Heart right ventricle (tissue), 16 donors: ENCODE data around the gene PPP2R3A. TPM values are rescaled to one million over a fixed set of nuclear protein-coding genes. Genes with fewer than 3 reads are reported as not detected.

ENCODE experiments used
- ATAC-seq, 8 donors: fragments of 200-7000 bp; cut with Tn5 transposase; one replicate each; pipeline ENCODE4 v1.9.1; 2020; ENCODE audit warnings: mild to moderate bottlenecking in 8 of 8, moderate library complexity in 8 of 8, moderate number of reproducible peaks in 1 of 8
- DNase-seq, 2 donors: peaks; one replicate each; pipeline ENCODE4 v3.0.0-alpha.2; 2020
- H3K27ac ChIP-seq, 10 donors: fragments of 200-600 bp; sonication (generic) in 2 of 10; one replicate each; pipeline versions ENCODE4 v1.5.0 to v1.8.0; 2020 to 2022; ENCODE audit warnings: mild to moderate bottlenecking in 3 of 10
- H3K27me3 ChIP-seq, 7 donors: fragments of 200-600 bp; one replicate each; pipeline ENCODE4 v1.8.0; 2021 to 2022; ENCODE audit warnings: mild to moderate bottlenecking in 2 of 7
- H3K36me3 ChIP-seq, 9 donors: fragments of 200-600 bp; sonication (generic) in 1 of 9; one replicate each; pipeline versions ENCODE4 v1.5.0 to v1.8.0; 2020 to 2022; ENCODE audit warnings: mild to moderate bottlenecking in 2 of 9
- H3K4me1 ChIP-seq, 9 donors: fragments of 200-600 bp; sonication (generic) in 1 of 9; one replicate each; pipeline versions ENCODE4 v1.5.0 to v1.8.0; 2020 to 2022; ENCODE audit warnings: mild to moderate bottlenecking in 4 of 9
- H3K4me3 ChIP-seq, 10 donors: fragments of 200-600 bp; sonication (generic) in 2 of 10; one replicate each; pipeline versions ENCODE4 v1.5.0 to v1.8.0; 2020 to 2022; ENCODE audit warnings: mild to moderate bottlenecking in 7 of 10, moderate library complexity in 2 of 10
- H3K9me3 ChIP-seq, 11 donors: fragments of 200-600 bp in 10 of 11; sonication (generic) in 2 of 11; one replicate each; pipeline versions ENCODE4 v1.5.0 to v1.8.0; 2013 to 2022; ENCODE audit warnings: mild to moderate bottlenecking in 2 of 11, control low read depth in 1 of 11, moderate library complexity in 1 of 11
- WGBS, 2 donors: extraction: QIAGEN DNeasy Blood & Tissue Kit; methylation state at CpG; one replicate each; pipeline ENCODE4 v1.1.7; 2013; ENCODE audit warnings: inconsistent platforms in 1 of 2; 5-methylcytosine and 5-hydroxymethylcytosine counted together
- intact Hi-C, 10 donors: fragments of 100-400 bp; cut with DNase I; formaldehyde crosslinking; loops; one replicate each; pipeline versions ENCODE4 v1.11.1 to v1.14.2; 2022
- polyA plus RNA-seq, 2 donors: library from polyadenylated mRNA; stranded (reverse); fragments of 200-250 nt; gene quantifications; one replicate each; pipeline ENCODE4 v1.2.3, GENCODE V29; 2013
- total RNA-seq, 10 donors: library from RNA; stranded (reverse); fragmentation: NEBNext Ultra II Directional in 3 of 10; extraction: Animal tissue kit (Norgen Biotek cat#: 25700) in 3 of 10; gene quantifications; one replicate each; pipeline versions ENCODE4 v1.2.1 to v1.2.4, GENCODE V29; 2021 to 2023
- TF ChIP-seq, protein P1 (sequence below), 9 donors: fragments of 200-600 bp; sonication (generic) in 2 of 9; IDR thresholded peaks; one replicate each; pipeline versions ENCODE4 v1.5.0 to v1.8.0; 2021 to 2022; ENCODE audit warnings: antibody characterized with exemption in 9 of 9, mild to moderate bottlenecking in 5 of 9, moderate library complexity in 1 of 9
- donor health status: Arrhythmogenic right ventricular cardiomyopathy.
- donor health status: ischemic (EF 13 %, LVEDD 7.1; RV severe dilation, severe dysfunction).
- donor health status: healthy with polysubstance abuse.
- donor health status: DM: no; HTN: yes; CAD: no.
- donor health status: DM: no; HTN: no; CAD: no.
- donor health status: ischemic (EF 25% LVEDD 6.9; RV normal size, moderate dysfunction).
- donor health status: ischemic (EF 25% LVEDD 5.7; RV mildly dilated, moderate dysfunction).
- donor health status: healthy.
- donor health status: DM: yes; HTN: yes; CAD: no.
- donor health status: Ischemic cardiomyopathy.
- donor health status: ischemic (EF 35%, LVEDD 5.7; RV mildly dilated, moderate dysfunction).
- donor health status: nonischemic (EF 11% LVEDD 7.7; RV severe dilation, severe dysfunction).
- donor health status: DM: yes; HTN: yes; CAD: no.
- donor health status: PGD.
- donor health status: ischemic (EF 29% LVEDD 5.4; RV normal size, mild dysfunction).
- donor health status: nonischemic (EF 23%, LVEDD 6.1; RV moderate dilation, normal function).

The PPP2R3A gene
- total and polyA plus RNA-seq, 12 donors = 4.9 to 148 (median 106) TPM

DNA sequence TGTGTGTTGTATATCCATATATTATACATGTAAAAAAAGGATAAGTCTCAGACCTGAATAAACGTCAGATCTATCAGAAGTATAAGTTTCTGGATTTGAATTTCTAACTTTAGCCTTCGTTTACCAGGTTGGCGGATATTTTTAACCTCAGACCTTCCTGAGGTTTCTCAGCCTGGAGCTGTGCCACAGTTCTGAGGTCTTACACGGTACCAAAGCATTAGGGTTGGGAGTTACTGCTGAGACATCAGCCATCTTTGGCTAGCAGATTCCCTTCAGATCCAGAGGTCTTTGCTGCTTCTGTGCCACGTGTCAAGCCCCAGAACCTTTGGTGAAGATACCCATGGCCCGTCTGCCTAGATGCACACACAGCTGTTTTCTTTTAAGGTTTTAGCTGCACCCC is 84.7 kb downstream of the PPP2R3A start:
- TF ChIP-seq, protein P1, sequence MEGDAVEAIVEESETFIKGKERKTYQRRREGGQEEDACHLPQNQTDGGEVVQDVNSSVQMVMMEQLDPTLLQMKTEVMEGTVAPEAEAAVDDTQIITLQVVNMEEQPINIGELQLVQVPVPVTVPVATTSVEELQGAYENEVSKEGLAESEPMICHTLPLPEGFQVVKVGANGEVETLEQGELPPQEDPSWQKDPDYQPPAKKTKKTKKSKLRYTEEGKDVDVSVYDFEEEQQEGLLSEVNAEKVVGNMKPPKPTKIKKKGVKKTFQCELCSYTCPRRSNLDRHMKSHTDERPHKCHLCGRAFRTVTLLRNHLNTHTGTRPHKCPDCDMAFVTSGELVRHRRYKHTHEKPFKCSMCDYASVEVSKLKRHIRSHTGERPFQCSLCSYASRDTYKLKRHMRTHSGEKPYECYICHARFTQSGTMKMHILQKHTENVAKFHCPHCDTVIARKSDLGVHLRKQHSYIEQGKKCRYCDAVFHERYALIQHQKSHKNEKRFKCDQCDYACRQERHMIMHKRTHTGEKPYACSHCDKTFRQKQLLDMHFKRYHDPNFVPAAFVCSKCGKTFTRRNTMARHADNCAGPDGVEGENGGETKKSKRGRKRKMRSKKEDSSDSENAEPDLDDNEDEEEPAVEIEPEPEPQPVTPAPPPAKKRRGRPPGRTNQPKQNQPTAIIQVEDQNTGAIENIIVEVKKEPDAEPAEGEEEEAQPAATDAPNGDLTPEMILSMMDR (IDR thresholded peaks at IDR 0.05) = no peak
- H3K4me1 ChIP-seq = peaks cover 0 to 9% (median 0%) of the 10 kb centered on the region in 9 donors
- ATAC-seq (peak in 1 of 8 donors; percentile 46), DNase-seq (no peak)
- intact Hi-C loops = no loop called here
- H3K27me3 ChIP-seq = no peaks in the 10 kb centered on the region
- peaks cover 0 to 93% (median 13%) of the 10 kb centered on the region in 9 donors for H3K36me3 ChIP-seq
- no peak overlapping the region for H3K4me3 ChIP-seq
- WGBS, 2 donors = 45 to 55% methylated on average over 6 of the region's 6 CpGs
- no peaks in the 10 kb centered on the region for H3K9me3 ChIP-seq
- H3K27ac ChIP-seq = no peak overlapping the region

DNA sequence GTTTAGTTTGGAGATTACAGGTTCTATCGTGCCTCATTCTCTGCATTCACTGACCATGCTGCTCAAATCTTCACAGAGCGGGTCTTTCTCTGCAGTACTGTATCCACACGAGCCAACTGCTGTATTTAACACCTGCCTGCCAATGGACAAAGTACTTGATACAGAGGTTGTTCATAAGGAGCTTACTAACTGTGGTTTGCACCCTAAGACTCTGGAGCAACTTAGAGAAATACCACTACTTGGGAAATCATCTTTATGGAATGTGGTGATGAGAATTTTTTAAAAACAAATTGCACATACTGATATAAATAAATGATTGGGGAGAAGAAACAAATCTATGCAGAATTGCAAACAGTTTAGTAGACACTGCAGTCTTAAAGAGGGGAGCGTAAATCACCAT is 90.0 kb downstream of the PPP2R3A start:
- peaks cover 0 to 79% (median 10%) of the 10 kb centered on the region in 9 donors for H3K36me3 ChIP-seq
- WGBS, 2 donors = 69 to 84% methylated on average over 4 of the region's 4 CpGs

DNA sequence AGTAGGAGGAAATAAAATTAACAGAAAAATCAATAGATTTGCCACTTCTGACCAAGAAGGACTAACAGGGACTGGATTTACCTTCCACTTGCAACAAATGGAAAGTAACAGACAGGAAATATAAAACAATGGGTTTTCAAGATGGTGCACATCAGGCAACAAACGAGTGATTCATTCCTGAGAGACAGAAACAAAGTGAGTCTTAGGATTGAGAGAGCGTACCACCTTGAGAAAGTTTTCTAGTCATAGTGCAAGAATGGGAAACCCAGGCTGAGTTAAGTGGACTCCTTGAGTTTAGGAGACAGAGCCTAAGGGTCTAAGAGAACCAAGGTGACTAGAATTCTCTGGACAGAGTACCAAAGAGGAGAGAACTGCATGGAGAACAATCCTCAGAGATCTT is 101.7 kb downstream of the PPP2R3A start:
- Histone ChIP-seq H3K27me3 (no peaks in the 10 kb centered on the region), H3K4me1 (peaks cover 2 to 30% (median 22%) of the 10 kb centered on the region in 9 donors), H3K36me3 (peaks cover 0 to 35% (median 0%) of the 10 kb centered on the region in 9 donors), H3K27ac (no peak overlapping the region), H3K4me3 (no peak overlapping the region), H3K9me3 (peaks cover 0 to 8% (median 0%) of the 10 kb centered on the region in 11 donors)
- WGBS, 2 donors = 83% methylated on average over 2 of the region's 2 CpGs
- ATAC-seq (no peak), DNase-seq (no peak)
- intact Hi-C loops = no loop called here
- TF ChIP-seq, protein P1 (IDR thresholded peaks at IDR 0.05) = no peak

More for the DNA sequence above, 90.0 kb downstream of the PPP2R3A start:
- ATAC-seq = no peak
- TF ChIP-seq, protein P1 (IDR thresholded peaks at IDR 0.05) = no peak
- Histone ChIP-seq H3K27ac (no peak overlapping the region), H3K4me3 (no peak overlapping the region), H3K27me3 (no peaks in the 10 kb centered on the region), H3K9me3 (no peaks in the 10 kb centered on the region), H3K4me1 (peaks cover 0 to 5% (median 0%) of the 10 kb centered on the region in 9 donors)
- no peak for DNase-seq
- intact Hi-C loops = no loop called here

DNA sequence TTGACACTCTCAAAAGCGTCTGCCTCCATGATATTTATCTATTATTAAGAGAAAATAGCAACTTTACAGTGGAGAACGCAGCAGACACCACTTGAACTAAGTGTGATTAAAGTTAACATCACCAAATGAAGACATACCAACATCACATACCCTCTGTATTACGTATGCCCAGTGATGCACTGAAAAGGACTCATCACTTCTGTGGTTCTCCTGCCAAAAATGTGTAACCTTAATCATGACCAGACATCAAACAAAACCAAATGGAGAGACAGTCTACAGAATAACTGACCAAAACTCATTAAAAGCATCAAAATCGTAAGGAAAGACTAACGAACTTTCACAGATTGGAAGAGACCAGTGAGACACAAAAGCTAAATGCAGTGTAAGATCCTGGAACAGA is 103.2 kb downstream of the PPP2R3A start:
- intact Hi-C loops = no loop called here
- TF ChIP-seq, protein P1 (IDR thresholded peaks at IDR 0.05) = no peak
- Histone ChIP-seq H3K4me3 (no peak overlapping the region), H3K4me1 (peaks cover 2 to 30% (median 22%) of the 10 kb centered on the region in 9 donors), H3K9me3 (no peaks in the 10 kb centered on the region), H3K27ac (peak overlapping the region in 1 of 10 donors; percentile 85), H3K36me3 (peaks cover 0 to 35% (median 0%) of the 10 kb centered on the region in 9 donors), H3K27me3 (no peaks in the 10 kb centered on the region)
- ATAC-seq (no peak), DNase-seq (no peak)
- WGBS, 2 donors = 85 to 90% methylated on average over 5 of the region's 5 CpGs
